GM06990 (cell line): ENCODE results near the gene TPM1.

ENCODE experiments used
- DNase-seq: peaks from one replicate; pipeline ENCODE4 v3.0.0-alpha.2; 2011; ENCODE audit not compliant: insufficient read length; ENCODE audit errors: extremely low read depth
- H3K27me3 ChIP-seq: replicated peaks from 2 replicates; pipeline ENCODE4 v1.6.0; 2011; ENCODE audit warnings: low read length; ENCODE audit not compliant: control insufficient read depth, insufficient read depth
- H3K36me3 ChIP-seq: 2 replicates; pipeline ENCODE4 v1.5.1; 2011; ENCODE audit warnings: low read length; ENCODE audit not compliant: control insufficient read depth, insufficient read depth
- H3K4me3 ChIP-seq: replicated peaks from 2 replicates; pipeline ENCODE4 v1.5.1; 2011; ENCODE audit warnings: low read depth, mild to moderate bottlenecking, control low read depth, low read length
- CTCF ChIP-seq: IDR thresholded peaks from 2 replicates; pipeline ENCODE4 v1.5.1; 2011; ENCODE audit warnings: low read length, control low read depth, mild to moderate bottlenecking, inconsistent platforms; ENCODE audit not compliant: insufficient read depth, poor library complexity, severe bottlenecking

The TPM1 gene

GRCh38 chr15:63066272-63066671, 23.7 kb downstream of the TPM1 start:
- DNase-seq, result no peak
- no peaks in the 10 kb centered on the region for H3K27me3 ChIP-seq
- no peak overlapping the region for H3K4me3 ChIP-seq
- H3K36me3 ChIP-seq, result no peaks in the 10 kb centered on the region
- TF ChIP-seq CTCF, result no peak

- Histone ChIP-seq H3K27me3 (no peaks in the 10 kb centered on the region), H3K4me3 (no peak overlapping the region), H3K36me3 (no peaks in the 10 kb centered on the region)
- no peak for TF ChIP-seq CTCF
- DNase-seq, result no peak
Measured at GRCh38 chr15:63067306-63067705, 24.8 kb downstream of the TPM1 start.

GRCh38 chr15:63067976-63068743, 25.6 kb downstream of the TPM1 start:
- DNase-seq, result no peak
- H3K27me3 ChIP-seq, result no peaks in the 10 kb centered on the region
- no peak for TF ChIP-seq CTCF
- no peaks in the 10 kb centered on the region for H3K36me3 ChIP-seq
- no peak overlapping the region for H3K4me3 ChIP-seq

- DNase-seq, result no peak
- no peaks in the 10 kb centered on the region for H3K36me3 ChIP-seq
Measured at GRCh38 chr15:63069616-63070090, 27.1 kb downstream of the TPM1 start.

GRCh38 chr15:63070681-63071129, 28.2 kb downstream of the TPM1 start:
- Histone ChIP-seq H3K4me3 (no peak overlapping the region), H3K36me3 (no peaks in the 10 kb centered on the region), H3K27me3 (no peaks in the 10 kb centered on the region)
- no peak for DNase-seq
- TF ChIP-seq CTCF, result no peak

More at GRCh38 chr15:63069616-63070090, 27.1 kb downstream of the TPM1 start:
- no peaks in the 10 kb centered on the region for H3K27me3 ChIP-seq
- no peak for TF ChIP-seq CTCF
- no peak overlapping the region for H3K4me3 ChIP-seq
